Endothelial cell of hepatic sinusoid (primary cell): ENCODE measurements around the gene OR10R2.
"Not testable (repeated sequence)": the region's sequence is repeated elsewhere in the genome, so short reads cannot be mapped to it uniquely, and the experiment has no call there.

Source experiments
- in situ Hi-C: cut with HindIII; loops from 2 replicates; pipeline ENCODE4 v1.10.0; 2017; ENCODE audit warnings: low sequenced_read_pairs

Gene OR10R2

GRCh38 chr1:158471920-158472319 is at the start of gene OR10R2:
TSS of gene OR10R2 (plus strand) at chr1:158472220. CDS start at chr1:158472326, 106 bp downstream.
- in situ Hi-C loops = no loop called here

- in situ Hi-C loops = no loop called here
These were observed 47.0 kb upstream of the OR10R2 start for GRCh38 chr1:158425027-158425426.

- in situ Hi-C loops = no loop called here
These were observed 45.9 kb upstream of the OR10R2 start, which contains the start of gene OR10K2 for GRCh38 chr1:158426137-158426536. TSS of gene OR10K2 (minus strand) at chr1:158426237. CDS start at chr1:158420866, 5,371 bp downstream.

GRCh38 chr1:158430163-158430562 is 41.9 kb upstream of the OR10R2 start:
- in situ Hi-C loops = not testable (repeated sequence)

- in situ Hi-C loops = no loop called here
These were observed 37.3 kb upstream of the OR10R2 start for GRCh38 chr1:158434741-158435140.

- in situ Hi-C loops = no loop called here
These were observed 26.6 kb upstream of the OR10R2 start for GRCh38 chr1:158445376-158445775.

- in situ Hi-C loops = no loop called here
These were observed 17.5 kb upstream of the OR10R2 start for GRCh38 chr1:158454537-158454936.

- in situ Hi-C loops = no loop called here
These were observed 14.8 kb upstream of the OR10R2 start for GRCh38 chr1:158457246-158457645.

GRCh38 chr1:158458263-158458662 is 13.8 kb upstream of the OR10R2 start:
- in situ Hi-C loops = no loop called here

GRCh38 chr1:158461534-158461933 is 10.5 kb upstream of the OR10R2 start, which contains the start of gene OR10K1:
TSS of gene OR10K1 (plus strand) at chr1:158461834. CDS start at chr1:158465562, 3,728 bp downstream.
- in situ Hi-C loops = no loop called here

- in situ Hi-C loops = no loop called here
These were observed 13.4 kb downstream of the OR10R2 start for GRCh38 chr1:158485455-158485854.

- in situ Hi-C loops = no loop called here
These were observed 19.3 kb downstream of the OR10R2 start for GRCh38 chr1:158491316-158491715.

- in situ Hi-C loops = no loop called here
These were observed 21.0 kb downstream of the OR10R2 start for GRCh38 chr1:158493054-158493453.

GRCh38 chr1:158494796-158495195 is 22.8 kb downstream of the OR10R2 start:
- in situ Hi-C loops = no loop called here

- in situ Hi-C loops = no loop called here
These were observed 24.4 kb downstream of the OR10R2 start for GRCh38 chr1:158496374-158496773.

GRCh38 chr1:158506369-158506987 is 34.5 kb downstream of the OR10R2 start:
- in situ Hi-C loops = no loop called here

GRCh38 chr1:158507511-158507910 is 35.5 kb downstream of the OR10R2 start:
- in situ Hi-C loops = no loop called here

GRCh38 chr1:158509471-158510156 is 37.6 kb downstream of the OR10R2 start:
- in situ Hi-C loops = no loop called here

GRCh38 chr1:158516966-158517365 is 44.9 kb downstream of the OR10R2 start:
- in situ Hi-C loops = no loop called here

- in situ Hi-C loops = no loop called here
These were observed 48.0 kb downstream of the OR10R2 start for GRCh38 chr1:158520021-158520420.

GRCh38 chr1:158520955-158521665 is 49.1 kb downstream of the OR10R2 start:
- in situ Hi-C loops = no loop called here

- in situ Hi-C loops = no loop called here
These were observed 49.6 kb downstream of the OR10R2 start for GRCh38 chr1:158521666-158522058.
